ENCODE results near the gene EPS8. TPM values are rescaled to one million over a fixed set of nuclear protein-coding genes. Genes with fewer than 3 reads are reported as not detected.
A peak's percentile ranks its signal among the peaks of the same experiment; 100 is the strongest.

The EPS8 gene
- total and polyA plus RNA-seq, 7 donors: 47.7 to 132 (median 108) TPM

GRCh38 chr12:15738438-15739015 is 50.7 kb downstream of the EPS8 start:
- H3K4me3 ChIP-seq: no peak overlapping the region
- WGBS, 2 donors: 73 to 84% methylated on average over 3 of the region's 3 CpGs
- H3K4me1 ChIP-seq: peaks cover 0 to 34% (median 24%) of the 10 kb centered on the region in 4 donors
- TF ChIP-seq POLR2AphosphoS5 (IDR thresholded peaks at IDR 0.05) (no peak), EP300 (IDR thresholded peaks at IDR 0.05) (no peak), CTCF (IDR thresholded peaks at IDR 0.05) (no peak), POLR2A (IDR thresholded peaks at IDR 0.05) (no peak)
- no peaks in the 10 kb centered on the region for H3K9me3 ChIP-seq
- DNase-seq: no peak
- intact Hi-C loops (cut with DNase I): no loop called here
- H3K36me3 ChIP-seq: no peaks in the 10 kb centered on the region
- H3K27me3 ChIP-seq: no peaks in the 10 kb centered on the region
- H3K27ac ChIP-seq: no peak overlapping the region

GRCh38 chr12:15735837-15736615 is 53.2 kb downstream of the EPS8 start:
- intact Hi-C loops (cut with DNase I): no loop called here
- H3K27ac ChIP-seq: no peak overlapping the region
- no peak for DNase-seq

GRCh38 chr12:15733136-15733535 is 56.1 kb downstream of the EPS8 start:
- H3K27me3 ChIP-seq: no peaks in the 10 kb centered on the region
- intact Hi-C loops (cut with DNase I): no loop called here
- 37 to 49% methylated on average over 3 of the region's 3 CpGs for WGBS, 2 donors
- DNase-seq: no peak
- H3K4me3 ChIP-seq: no peak overlapping the region
- no peaks in the 10 kb centered on the region for H3K9me3 ChIP-seq
- TF ChIP-seq EP300 (IDR thresholded peaks at IDR 0.05) (no peak), POLR2A (IDR thresholded peaks at IDR 0.05) (no peak), CTCF (IDR thresholded peaks at IDR 0.05) (no peak), POLR2AphosphoS5 (IDR thresholded peaks at IDR 0.05) (no peak)
- peaks cover 0 to 36% (median 31%) of the 10 kb centered on the region in 4 donors for H3K4me1 ChIP-seq
- H3K27ac ChIP-seq: peak overlapping the region in 3 of 4 donors; percentile 17 to 38 (median 24)
- H3K36me3 ChIP-seq: no peaks in the 10 kb centered on the region

More at GRCh38 chr12:15735837-15736615, 53.2 kb downstream of the EPS8 start:
- no peak overlapping the region for H3K4me3 ChIP-seq
- H3K27me3 ChIP-seq: no peaks in the 10 kb centered on the region
- no peaks in the 10 kb centered on the region for H3K9me3 ChIP-seq
- TF ChIP-seq POLR2A (IDR thresholded peaks at IDR 0.05) (no peak), EP300 (IDR thresholded peaks at IDR 0.05) (no peak), POLR2AphosphoS5 (IDR thresholded peaks at IDR 0.05) (no peak), CTCF (IDR thresholded peaks at IDR 0.05) (no peak)
- H3K36me3 ChIP-seq: no peaks in the 10 kb centered on the region
- peaks cover 0 to 45% (median 40%) of the 10 kb centered on the region in 4 donors for H3K4me1 ChIP-seq
- WGBS, 2 donors: 33 to 73% methylated on average over 5 of the region's 5 CpGs

- H3K27me3 ChIP-seq: no peaks in the 10 kb centered on the region
- H3K36me3 ChIP-seq: no peaks in the 10 kb centered on the region
- no peak for DNase-seq
- no peak overlapping the region for H3K4me3 ChIP-seq
- intact Hi-C loops (cut with DNase I): no loop called here
- peak in 1 of 4 donors; percentile 20 for TF ChIP-seq POLR2AphosphoS5 (IDR thresholded peaks at IDR 0.05)
- no peak for TF ChIP-seq CTCF (IDR thresholded peaks at IDR 0.05)
- H3K9me3 ChIP-seq: no peaks in the 10 kb centered on the region
- H3K27ac ChIP-seq: peak overlapping the region in 3 of 4 donors; percentile 17 to 38 (median 24)
- 16 to 57% methylated on average over 6 of the region's 6 CpGs for WGBS, 2 donors
- peaks cover 0 to 40% (median 33%) of the 10 kb centered on the region in 4 donors for H3K4me1 ChIP-seq
Measured at GRCh38 chr12:15732341-15733061, 56.7 kb downstream of the EPS8 start.

Data from sigmoid colon (tissue), 7 donors.